Left lobe of liver (tissue), 2 donors: ENCODE results near the gene PPARA. TPM values are rescaled to one million over a fixed set of nuclear protein-coding genes. Genes with fewer than 3 reads are reported as not detected.

Source experiments
- ATAC-seq: fragments of 200-7000 bp; cut with Tn5 transposase; one replicate; pipeline ENCODE4 v1.9.1; 2020; ENCODE audit warnings: mild to moderate bottlenecking, moderate library complexity
- DNase-seq: peaks from one replicate; pipeline ENCODE4 v3.0.0-alpha.2; 2020; ENCODE audit warnings: low spot score
- total RNA-seq: library from RNA; stranded (reverse); gene quantifications from one replicate; pipeline ENCODE4 v1.2.1, GENCODE V29; 2021
- donor health status: DM: no; HTN: no; CAD: no; lungs with moderate emphysema.
- donor health status: DM: no; HTN: yes; CAD: no.

PPARA gene
- total RNA-seq, 1 donor from 2014 or later = 122 TPM

DNA sequence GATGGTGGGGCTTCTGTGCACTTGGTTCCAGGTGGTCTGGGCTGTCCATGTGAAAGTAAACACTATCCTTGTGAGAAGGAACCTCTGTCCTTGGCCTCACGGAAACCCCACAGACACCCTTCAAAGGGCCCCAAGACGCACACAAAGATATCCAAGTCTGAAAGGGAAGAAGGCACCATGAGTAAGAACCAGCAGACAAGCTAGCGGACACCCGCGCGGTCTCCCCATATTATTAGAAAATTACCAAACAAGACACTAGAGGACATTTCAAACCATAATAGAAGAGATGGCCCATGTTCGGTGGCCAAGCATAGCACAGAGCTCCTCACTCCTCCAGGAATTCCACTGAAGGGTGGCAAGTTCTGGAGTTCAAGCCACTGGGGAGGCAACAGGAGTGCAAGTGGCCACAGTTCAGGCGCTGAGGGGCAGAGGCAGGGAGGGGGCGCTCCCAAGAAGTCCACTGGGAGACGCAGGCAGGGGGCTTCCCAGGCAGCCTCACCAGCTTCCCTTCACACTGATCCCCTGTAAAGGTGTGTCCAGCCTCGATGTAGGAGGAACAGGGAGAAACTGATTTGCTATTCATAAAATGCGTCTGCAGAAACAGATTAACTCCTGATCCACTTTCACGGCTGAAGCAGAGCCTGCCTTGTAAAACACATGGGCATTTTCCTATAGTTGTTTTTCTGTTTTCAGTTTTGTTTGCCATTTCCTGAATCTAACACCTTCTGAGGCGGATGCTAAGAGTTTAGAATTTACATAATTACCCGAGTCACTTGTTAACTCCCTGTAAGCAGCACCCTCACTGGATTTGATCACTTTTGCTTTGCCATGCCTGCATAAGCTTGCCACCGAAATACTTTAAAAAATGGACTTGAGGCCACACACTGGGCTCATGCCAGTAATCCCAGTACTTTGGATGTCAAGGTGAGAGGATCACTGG lies 9.1 kb upstream of the PPARA start:
- DNase-seq = no peak
- no peak for ATAC-seq

DNA sequence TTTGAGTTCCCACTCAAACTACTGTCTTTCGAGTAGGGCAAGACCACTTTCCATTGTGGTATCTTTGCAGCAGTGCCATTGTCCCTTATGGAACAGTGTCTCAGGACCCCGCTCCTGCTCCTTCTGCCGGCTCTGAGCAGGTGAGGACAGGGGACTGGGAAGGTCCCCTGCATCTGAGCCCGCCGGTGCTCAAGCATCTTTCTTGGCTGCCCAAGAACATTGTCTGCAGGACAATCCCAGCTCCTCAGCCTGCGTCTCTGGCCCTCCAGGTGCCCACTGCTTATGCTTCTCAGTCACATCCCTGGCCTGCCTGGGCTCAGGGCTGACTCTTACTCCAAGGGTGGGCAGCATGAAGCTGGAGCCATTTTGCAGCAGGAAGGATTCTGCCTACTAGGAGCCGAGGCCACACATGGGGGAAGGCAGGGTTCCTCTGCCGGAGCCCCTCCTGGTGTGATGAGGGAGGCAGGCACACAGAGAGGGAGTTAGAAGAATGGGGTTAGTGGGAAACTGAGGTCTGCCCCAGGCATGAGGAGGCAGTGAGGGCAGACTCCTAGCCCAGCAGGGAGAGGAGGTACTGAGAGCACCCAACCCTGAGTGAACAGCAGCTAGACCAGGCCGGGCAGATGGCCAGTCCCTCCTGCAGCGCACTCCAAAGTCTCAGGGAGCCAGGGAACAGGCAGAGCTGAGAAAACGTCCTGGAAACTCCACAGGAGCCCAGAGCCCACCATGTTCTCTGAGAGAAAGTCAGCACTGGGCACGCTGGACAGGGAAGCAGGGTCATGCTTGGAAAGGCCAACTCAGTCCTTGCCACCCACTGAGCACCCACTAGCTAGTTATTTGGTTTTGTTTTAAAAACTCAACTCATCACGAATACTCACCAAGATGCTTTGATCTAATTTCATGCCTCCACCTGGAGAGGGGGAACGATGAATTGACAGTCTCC lies 7.5 kb upstream of the PPARA start:
- peak; percentile 41 for ATAC-seq
- no peak for DNase-seq

DNA sequence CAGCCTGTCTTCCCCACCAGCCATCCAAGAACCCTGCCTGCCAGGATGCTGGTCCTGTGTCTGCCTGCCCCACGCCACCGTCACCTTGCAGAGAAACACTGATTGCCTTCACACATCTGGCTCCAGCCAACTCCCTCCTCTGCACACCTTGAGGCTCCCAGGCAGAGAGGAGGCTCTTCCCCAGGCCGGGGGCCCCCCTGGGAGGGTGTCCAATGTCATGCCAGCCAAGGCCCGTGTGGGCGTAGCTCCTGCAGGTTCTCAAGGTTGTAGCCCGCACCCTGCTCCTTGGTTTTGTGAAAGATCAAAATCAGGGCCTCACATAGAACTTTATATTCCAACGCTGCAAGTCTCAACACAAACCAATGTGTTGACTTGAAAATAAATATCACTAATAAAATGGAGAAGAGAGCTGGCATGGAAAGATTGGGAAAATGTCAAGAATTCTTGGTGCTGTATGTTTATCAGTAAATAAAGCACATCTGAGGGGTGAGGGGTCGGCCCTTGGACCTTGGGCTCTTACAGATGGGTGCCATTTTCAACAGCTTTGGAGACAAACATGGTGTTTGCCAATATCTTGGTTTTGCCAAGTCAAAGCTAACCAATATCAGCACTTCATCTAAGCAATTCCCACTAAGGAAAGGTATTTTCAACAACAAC lies 6.7 kb upstream of the PPARA start:
- ATAC-seq = no peak
- DNase-seq = no peak

DNA sequence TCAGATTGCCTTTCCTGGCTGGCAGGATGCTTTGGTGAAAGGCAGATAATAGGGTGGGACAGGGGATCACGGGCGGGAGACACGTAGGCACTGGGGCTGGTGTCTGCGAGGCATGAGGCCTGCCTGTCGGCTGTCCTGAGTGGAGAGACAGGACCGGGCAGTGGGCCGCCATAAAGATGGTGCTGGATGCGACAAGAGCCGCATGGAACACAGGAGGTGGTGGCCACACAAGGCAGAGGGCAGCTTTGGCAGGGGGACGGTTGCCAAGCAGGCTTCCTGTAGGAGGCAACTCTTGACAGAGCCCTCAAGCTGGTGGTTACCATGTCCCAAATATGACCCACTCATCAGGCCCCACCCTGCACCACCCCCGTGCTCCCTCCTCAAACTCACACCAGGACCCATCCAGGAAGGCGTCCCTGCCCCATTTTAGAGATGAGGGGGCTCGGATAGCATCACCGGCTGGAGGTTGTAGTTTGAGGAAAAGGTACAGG lies 4.9 kb upstream of the PPARA start:
- DNase-seq = peak; percentile 51

DNA sequence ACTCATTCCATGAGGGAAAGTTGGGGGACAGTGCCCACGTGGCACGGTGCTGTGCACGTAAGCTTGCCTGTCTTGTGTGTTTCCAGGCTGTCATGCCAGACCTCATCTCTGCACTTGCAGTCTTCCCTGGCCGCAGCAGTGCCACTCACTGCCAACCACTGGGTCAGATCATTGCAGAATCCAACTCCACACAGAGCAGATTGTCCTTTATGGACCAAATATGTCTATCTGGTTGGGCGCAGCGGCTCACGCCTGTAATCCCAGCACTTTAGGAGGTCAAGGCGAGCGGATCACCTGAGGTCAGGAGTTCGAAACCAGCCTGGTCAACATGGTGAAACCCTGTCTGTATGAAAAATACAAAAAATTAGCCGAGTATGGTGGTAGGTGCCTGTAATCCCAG lies 4.4 kb upstream of the PPARA start:
- ATAC-seq = peak; percentile 12
- peak; percentile 85 for DNase-seq

More for the DNA sequence above, 4.9 kb upstream of the PPARA start:
- ATAC-seq = no peak

DNA sequence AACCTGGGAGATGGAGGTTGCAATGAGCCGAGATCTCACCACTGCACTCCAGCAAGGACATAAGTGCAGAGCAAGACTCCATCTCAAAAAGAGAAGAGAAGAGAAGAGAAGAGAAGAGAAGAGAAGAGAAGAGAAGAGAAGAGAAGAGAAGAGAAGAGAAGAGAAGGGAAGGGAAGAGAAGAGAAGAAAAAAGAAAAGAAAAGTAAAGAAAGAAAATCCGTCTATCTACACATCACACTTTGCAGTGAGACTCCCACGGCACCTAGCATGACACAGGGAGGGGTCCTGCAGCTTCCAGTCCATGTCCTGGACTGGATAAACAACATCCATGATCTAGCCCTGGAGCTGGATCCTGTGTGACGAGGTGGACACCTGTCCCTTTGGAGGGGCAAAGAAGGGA lies 4.0 kb upstream of the PPARA start:
- DNase-seq (no peak), ATAC-seq (no peak)

DNA sequence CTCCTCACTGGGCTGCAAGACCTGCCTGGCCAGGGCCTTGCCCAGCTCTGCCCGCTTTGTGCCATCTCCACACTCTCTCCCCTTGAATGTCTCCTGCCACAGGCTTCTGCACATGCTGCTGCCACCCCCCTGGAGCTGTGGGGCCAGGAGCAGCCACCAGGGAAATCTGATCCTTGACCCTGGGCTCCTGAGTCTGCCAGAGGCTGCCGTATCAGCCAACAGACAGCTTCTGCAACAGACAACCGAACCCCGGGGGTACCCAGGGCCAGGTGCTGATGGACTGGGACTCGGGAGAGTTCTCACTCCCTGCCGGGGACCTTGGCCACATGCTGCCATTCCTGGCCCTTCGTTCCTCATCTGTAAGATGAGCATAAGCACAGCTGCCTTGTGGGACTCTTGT lies 3.3 kb upstream of the PPARA start:
- DNase-seq (peak; percentile 72), ATAC-seq (peak; percentile 1)

DNA sequence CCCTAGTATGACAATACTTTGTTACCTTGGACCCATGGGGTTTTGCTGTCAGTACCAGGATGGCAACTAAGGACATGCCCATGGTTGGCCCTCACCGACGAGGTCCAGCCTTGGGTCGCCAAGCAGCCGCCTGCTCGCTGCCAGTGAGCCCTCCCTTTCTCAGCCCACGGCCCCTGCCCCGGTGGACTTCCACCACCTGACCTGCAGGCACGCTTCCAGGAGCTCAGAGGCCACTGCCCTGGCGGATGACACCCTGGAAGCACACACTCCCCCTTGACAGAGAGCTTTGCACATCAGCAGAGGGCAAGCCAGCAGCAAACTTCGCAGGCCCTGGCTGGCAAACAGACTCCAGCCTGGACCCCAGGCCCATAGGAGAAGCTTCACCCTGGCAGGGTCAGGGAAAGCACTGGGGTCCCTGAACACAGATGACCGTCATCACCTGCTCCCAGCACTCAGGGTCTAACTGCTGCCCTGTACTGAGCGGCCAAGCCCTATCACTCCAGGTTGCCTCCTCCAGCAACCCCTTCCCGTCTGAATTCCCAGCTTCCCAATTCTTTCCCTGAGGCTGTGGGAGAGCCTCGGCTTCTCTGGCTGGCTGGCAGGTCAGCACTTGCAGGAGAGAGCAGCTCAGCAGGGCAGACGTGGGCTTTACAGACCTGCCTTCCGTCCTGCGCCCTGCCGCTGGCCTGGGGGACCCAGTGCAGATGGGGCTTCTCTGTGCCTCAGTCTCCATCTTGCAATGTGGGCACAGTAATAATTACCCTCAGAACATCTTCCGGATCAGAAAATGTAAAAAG lies 2.7 kb upstream of the PPARA start:
- DNase-seq (peak; percentile 98), ATAC-seq (peak; percentile 40)

DNA sequence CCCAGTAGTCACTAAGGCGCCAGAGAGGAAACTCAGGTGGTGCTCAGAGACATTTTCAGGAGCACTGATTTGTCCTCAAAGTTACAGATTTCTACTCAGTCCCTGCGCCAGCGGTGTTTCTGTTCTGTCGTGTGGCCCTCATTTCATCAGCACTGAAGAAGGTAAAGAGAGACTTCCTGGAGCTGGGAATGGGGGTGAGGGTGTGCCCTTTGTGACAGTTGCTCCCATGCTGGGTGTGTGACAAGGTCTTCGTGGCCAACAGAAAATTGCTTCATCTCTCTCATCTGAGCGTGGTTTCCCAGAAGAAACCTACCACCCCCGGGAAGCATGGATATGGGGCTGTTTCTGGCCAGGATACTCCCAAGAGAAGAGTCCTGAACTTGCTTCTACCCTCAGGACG lies 2.0 kb upstream of the PPARA start:
- peak; percentile 13 for ATAC-seq
- DNase-seq = peak; percentile 88

DNA sequence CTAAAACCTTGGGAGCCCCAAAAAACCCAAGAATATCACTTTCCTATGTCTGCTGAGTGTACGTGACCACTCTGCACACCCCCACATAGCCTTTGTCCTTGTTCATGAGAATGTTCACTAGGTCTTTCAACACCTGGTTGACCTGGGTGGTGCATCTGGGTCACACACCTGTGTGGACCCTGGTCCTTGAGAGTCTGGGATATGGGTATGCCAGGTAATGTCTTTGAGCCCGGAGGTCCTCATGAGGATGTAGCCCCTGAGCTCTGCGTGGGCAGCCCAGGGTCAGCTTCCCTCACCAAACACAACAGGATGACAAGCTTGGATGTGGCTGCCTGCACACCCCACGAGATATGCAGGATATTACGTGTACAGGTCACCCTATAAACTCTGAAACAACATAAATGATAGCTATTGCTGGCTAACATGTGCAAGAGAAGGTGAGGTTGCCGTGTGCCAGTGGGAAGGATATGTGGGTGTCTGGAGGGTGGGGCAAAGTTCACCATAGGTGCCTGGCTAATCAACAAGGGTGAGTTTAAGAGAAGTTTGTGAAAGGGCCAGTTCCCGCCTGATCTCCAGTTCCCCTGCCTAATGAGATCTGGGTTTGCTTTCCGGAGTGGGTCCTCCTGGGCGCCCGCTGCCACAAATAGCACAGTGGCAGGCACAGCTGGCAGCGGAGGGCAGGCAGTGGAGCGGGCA lies 1.4 kb upstream of the PPARA start:
- ATAC-seq (no peak), DNase-seq (peak; percentile 52)

DNA sequence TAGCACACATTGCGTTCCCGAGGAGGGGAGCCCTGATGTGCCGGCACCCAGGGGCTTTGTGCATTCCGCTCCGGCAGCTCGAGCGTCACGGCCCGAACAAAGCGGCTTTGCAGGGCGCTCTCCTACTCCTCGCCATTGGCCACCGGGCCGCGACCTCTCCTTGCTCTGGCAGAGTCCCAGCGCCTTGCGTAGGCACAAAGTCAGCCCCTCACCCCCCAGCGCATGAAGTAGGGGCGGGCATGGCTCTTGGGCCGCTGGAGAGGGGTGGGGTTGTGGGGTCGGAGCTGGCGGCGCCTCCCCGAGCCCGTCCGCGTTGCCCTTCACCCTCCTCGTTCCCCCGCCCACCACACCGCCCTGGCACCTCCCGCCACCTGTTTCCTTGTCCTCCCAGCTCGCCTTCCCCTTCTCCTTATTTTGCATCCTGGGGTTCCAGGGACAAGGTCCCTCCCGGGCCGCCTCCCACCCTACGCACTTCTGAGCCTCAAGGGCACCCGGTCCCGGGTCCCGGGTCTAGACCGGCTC lies 753 bp upstream of the PPARA start:
- ATAC-seq (peak; percentile 57), DNase-seq (peak; percentile 96)

DNA sequence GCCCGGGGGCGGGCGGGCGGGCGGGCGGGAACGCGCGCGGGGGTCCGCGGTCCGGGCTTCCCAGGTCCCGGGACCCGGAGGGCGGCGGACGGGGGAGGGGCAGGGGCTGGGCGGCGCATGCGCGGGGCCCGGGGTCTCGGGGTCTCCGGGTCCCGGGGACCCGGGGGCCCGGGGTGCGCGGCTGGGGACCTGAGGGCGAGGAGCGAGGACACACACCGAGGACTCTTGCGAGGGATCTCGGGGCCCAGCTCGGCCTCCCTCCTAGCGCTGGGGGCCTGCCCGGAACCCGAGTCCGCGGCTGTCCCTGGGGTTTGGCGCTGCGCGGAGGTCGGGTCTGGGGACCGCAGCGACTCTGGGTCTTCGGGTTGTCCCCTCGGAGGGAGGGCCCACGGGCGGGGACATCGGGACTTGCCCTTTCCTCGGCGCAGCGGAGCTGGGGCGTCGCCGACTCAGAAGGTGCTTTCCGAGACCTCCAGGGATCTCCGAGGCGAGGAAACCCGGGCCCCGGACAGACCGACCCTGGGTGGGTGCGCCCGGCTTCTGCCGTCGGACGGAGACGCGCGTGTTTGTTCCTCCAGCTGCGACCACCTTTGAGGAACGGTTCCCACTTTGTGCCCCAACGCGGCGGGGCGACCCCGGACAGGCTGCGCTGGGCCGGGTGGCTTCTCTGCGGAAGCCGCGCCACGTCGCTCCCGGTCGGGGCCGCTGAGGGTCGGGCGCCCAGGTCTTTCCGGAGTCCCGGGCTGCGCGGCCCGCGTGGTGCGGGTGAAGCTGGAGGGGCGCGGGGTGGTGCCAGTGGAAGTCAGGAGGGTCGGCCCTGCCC lies 540 bp downstream of the PPARA start:
- DNase-seq (no peak), ATAC-seq (no peak)

DNA sequence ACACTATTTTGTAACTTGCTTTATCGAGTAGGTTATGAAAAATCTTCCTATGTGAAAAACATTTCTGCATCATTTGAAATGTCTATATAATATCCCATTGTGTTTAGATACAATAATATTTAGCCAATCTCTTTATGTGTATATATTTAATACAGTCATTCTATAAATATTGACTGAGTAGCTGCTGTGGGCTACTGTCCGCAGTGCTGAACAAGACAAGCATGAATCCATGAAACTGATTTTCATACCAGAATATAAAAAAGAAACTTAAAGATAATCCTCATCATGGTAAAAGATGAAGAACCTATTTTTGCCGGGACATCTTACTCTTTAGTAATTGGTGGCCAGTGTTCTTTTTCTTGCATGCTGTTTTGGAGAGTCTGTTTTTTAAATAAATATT lies 3.6 kb downstream of the PPARA start:
- ATAC-seq (no peak), DNase-seq (no peak)

DNA sequence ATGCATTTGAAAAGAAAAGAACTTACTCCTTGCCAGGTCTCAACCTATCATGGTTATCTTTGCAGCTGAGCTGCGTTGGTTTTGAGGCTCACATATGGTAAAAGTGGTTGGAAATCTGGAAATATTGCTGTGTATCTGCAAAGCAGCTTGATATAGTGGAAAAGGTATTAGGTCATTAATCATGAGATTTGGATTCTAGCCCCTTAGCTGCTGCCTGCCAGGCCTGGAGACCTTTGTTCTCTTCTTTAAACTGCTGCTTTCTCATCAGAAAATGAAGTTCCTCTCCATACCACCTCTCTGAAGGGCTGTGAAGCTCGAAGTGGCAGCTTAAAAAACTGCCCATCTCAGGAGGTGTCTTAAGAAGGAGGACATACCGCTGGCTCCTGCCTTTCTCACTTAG lies 5.7 kb downstream of the PPARA start:
- DNase-seq (peak; percentile 60), ATAC-seq (peak; percentile 61)

DNA sequence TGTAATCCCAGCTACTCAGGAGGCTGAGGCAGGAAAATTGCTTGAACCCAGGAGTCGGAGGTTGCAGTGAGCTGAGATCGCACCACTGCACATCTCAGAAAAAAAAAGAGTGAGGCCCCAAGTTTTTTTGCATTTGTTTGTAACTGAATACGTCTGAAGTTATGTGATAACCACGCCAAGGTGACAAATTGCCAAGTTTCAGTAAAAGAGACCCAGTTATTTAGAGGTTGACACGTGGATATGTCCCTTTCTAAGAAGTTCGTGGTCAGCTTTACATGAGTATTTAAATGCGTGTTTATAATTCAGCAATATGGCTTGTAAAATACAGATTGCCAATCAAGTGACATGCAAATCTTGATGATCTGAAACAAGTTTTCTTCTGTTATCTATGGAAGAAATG lies 8.0 kb downstream of the PPARA start:
- ATAC-seq (no peak), DNase-seq (no peak)

DNA sequence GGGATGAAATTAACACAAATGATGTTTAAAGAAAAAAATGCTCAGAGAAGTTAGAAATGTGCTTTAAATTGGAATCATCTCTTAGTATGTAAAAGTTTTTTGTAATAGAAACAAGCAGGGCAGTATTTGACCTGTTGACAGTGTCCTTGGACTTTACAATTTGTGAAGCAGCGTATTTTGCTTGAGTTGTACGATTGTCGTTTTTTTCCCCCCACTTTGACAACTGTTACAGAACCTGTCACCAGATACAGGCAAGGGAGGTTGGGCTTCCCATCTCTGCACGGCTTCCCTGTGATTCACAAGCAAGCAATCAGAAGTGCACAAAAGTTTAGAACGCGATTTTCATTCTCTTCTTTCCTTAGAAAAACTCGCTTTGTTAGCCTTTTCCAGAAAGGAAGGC lies 8.9 kb downstream of the PPARA start:
- DNase-seq (peak; percentile 18), ATAC-seq (no peak)

DNA sequence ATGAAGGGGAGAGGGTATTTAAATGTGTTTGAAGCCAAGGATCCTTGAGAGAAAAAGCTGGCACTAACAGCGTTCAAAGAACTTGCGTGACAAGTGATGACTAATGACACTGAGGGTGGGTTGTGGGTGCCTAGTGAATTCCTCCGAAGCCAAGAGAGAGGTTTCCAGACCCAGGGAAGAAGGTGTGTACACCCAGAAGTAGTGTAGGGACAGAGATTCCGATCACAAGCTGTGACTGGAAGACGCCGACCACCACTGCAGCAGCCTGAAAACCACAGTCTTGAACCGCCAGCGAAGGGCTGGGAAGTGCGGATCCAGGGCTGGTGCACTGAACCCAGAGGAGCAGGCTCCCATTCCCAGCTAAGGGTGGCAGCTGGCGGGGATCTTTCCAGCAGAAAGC lies 9.5 kb downstream of the PPARA start:
- DNase-seq (peak; percentile 45), ATAC-seq (no peak)

DNA sequence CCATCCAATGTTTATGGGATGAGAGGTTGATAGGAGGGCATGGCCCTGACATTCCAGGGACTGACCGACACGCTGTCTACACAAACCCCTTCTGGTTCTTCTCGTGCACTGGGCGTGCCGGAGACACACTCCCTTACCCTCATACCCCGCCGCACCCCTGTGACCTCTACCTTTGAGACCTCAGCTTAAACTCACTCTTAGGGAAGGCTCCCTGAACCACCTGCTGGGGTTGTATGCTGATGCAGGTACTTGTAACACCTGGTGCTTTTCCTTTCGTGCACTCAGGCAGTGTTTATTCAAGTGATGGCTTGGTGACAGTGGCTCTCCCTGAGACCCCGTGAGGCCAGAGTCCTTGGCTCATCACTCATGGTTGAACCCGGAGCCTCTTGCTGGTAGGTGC lies 12.0 kb downstream of the PPARA start:
- DNase-seq (no peak), ATAC-seq (peak; percentile 25)
